Spinal cord (tissue), 10 donors: ENCODE results near the gene CLIP1. TPM values are rescaled to one million over a fixed set of nuclear protein-coding genes. Genes with fewer than 3 reads are reported as not detected.
"Not testable (repeated sequence)": the region's sequence is repeated elsewhere in the genome, so short reads cannot be mapped to it uniquely, and the experiment has no call there.

ENCODE experiments used
- DNase-seq, 6 donors: peaks; one replicate each; pipeline versions ENCODE4 v3.0.0 to v3.0.0-alpha.2; 2013 to 2015; ENCODE audit warnings: low spot score in 6 of 6, low read depth in 4 of 6
- H3K27ac ChIP-seq: one replicate; pipeline ENCODE4 v1.5.1; 2013; ENCODE audit warnings: low read depth, low read length, control low read depth
- H3K27me3 ChIP-seq: one replicate; pipeline ENCODE4 v1.6.1; 2013; ENCODE audit warnings: low read length; ENCODE audit not compliant: control insufficient read depth, insufficient read depth
- H3K36me3 ChIP-seq: one replicate; pipeline ENCODE4 v1.6.1; 2013; ENCODE audit warnings: low read length; ENCODE audit not compliant: control insufficient read depth, insufficient read depth
- H3K4me1 ChIP-seq: one replicate; pipeline ENCODE4 v1.6.1; 2013; ENCODE audit warnings: low read length; ENCODE audit not compliant: control insufficient read depth, insufficient read depth
- H3K4me3 ChIP-seq: one replicate; pipeline ENCODE4 v1.5.1; 2013; ENCODE audit warnings: low read depth, low read length, control low read depth
- H3K9me3 ChIP-seq: one replicate; pipeline ENCODE4 v1.6.1; 2013; ENCODE audit warnings: low read length; ENCODE audit not compliant: control insufficient read depth, insufficient read depth
- WGBS: methylation state at CpG from one replicate; pipeline ENCODE4 v1.1.5; 2013; ENCODE audit warnings: missing lambda C conversion rate; ENCODE audit not compliant: insufficient coverage; 5-methylcytosine and 5-hydroxymethylcytosine counted together
- polyA plus RNA-seq, 2 donors: library from polyadenylated mRNA; unstranded; fragments of 120-200 nt; gene quantifications; one replicate each; pipeline ENCODE4 v1.2.1, GENCODE V29; 2013; ENCODE audit not compliant: insufficient read length in 2 of 2
- total RNA-seq, 2 donors: library from RNA; depleted of rRNA in 1 of 2; stranded (reverse); fragments of 120-200 nt in 1 of 2; fragments of >200 nt in 1 of 2; gene quantifications; one replicate each; pipeline versions ENCODE4 v1.2.3 to v1.2.4, GENCODE V29; 2013 to 2014
- donor health status: healthy.

Gene CLIP1
- total and polyA plus RNA-seq, 4 donors: 52.1 to 53.6 (median 52.9) TPM

DNA sequence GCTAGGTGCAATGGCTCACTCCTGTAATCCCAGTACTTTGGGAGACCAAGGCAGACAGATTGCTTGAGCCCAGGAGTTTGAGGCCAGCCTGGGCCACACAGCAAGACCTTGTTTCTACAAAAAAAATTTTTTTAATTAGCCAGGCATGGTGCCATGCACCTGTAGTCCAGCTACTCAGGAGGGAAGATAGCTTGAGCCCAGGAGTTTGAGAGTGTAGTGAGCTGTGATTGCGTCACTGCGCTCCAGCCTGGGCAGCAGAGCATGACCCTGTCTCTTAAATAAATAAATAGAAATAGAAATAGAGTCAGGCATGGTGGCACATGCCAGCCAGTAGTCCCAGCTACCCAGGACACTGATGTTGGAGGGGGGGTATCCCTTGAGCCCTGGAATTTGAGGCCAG lies 36.7 kb upstream of the CLIP1 start:
- Histone ChIP-seq H3K27ac (no peak overlapping the region), H3K36me3 (no peaks in the 10 kb centered on the region), H3K4me3 (no peak overlapping the region), H3K9me3 (no peaks in the 10 kb centered on the region), H3K4me1 (no peaks in the 10 kb centered on the region), H3K27me3 (no peaks in the 10 kb centered on the region)
- WGBS: 60% methylated on average over 1 of the region's 2 CpGs
- no peak for DNase-seq

- H3K9me3 ChIP-seq: no peaks in the 10 kb centered on the region
- 99% methylated on average over 7 of the region's 17 CpGs for WGBS
- no peaks in the 10 kb centered on the region for H3K36me3 ChIP-seq
- H3K4me3 ChIP-seq: no peak overlapping the region
- no peak for DNase-seq
- no peaks in the 10 kb centered on the region for H3K4me1 ChIP-seq
- no peaks in the 10 kb centered on the region for H3K27me3 ChIP-seq
- H3K27ac ChIP-seq: no peak overlapping the region
Observed at GRCh38 chr12:122458105-122459035, 35.9 kb upstream of the CLIP1 start.

DNA sequence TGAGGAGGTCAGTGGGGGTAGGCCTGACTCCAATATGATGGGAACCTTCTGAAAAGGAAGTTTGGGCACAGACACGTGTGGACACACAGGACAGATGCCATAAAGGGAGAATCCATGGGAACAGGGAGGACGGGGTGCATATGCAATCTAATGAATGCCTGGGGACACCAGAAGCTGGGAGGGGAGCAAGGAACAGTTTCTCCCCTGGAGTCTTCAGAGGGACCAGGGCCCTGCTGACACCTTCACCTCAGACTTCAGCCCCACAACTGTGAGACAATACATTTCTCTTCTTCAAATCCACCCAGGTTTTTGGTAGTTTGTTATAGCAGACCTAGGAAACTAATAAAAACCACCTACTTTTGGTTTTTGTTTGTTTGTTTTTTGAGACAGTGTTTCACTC lies 35.2 kb upstream of the CLIP1 start:
- no peaks in the 10 kb centered on the region for H3K4me1 ChIP-seq
- no peaks in the 10 kb centered on the region for H3K9me3 ChIP-seq
- no peak for DNase-seq
- no peaks in the 10 kb centered on the region for H3K36me3 ChIP-seq
- no peaks in the 10 kb centered on the region for H3K27me3 ChIP-seq
- H3K4me3 ChIP-seq: no peak overlapping the region
- 33% methylated on average over 1 of the region's 2 CpGs for WGBS
- H3K27ac ChIP-seq: no peak overlapping the region

- Histone ChIP-seq H3K9me3 (no peaks in the 10 kb centered on the region), H3K27me3 (no peaks in the 10 kb centered on the region), H3K4me3 (no peak overlapping the region), H3K27ac (no peak overlapping the region), H3K36me3 (no peaks in the 10 kb centered on the region), H3K4me1 (no peaks in the 10 kb centered on the region)
- 46% methylated on average over 3 of the region's 6 CpGs for WGBS
- no peak for DNase-seq
Observed at GRCh38 chr12:122454739-122455138, 32.3 kb upstream of the CLIP1 start.

DNA sequence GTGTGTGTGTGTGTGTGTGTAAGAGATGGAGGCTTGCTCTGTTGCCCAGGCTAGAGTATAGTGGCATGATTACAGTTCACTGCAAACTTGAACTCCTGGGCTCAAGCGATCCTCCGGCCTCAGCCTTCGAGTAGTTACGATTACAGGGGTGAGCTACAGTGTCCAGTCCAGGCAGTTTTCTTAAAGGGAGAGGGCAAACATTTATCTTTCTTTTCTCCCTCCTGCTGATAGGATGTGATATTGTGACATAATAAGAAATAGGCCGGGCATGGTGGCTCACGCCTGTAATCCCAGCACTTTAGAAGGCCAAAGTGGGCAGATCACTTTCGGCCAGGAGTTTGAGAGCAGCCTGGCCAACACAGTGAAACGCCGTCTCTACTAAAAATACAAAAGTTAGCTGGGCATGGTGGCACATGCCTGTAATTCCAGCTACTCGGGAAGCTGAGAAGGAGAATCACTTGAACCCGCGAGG lies 31.8 kb upstream of the CLIP1 start:
- Histone ChIP-seq H3K27me3 (no peaks in the 10 kb centered on the region), H3K36me3 (no peaks in the 10 kb centered on the region), H3K4me1 (no peaks in the 10 kb centered on the region), H3K9me3 (no peaks in the 10 kb centered on the region), H3K4me3 (no peak overlapping the region), H3K27ac (no peak overlapping the region)
- WGBS: 88% methylated on average over 7 of the region's 12 CpGs
- no peak for DNase-seq

- 84% methylated on average over 7 of the region's 11 CpGs for WGBS
- H3K27me3 ChIP-seq: no peaks in the 10 kb centered on the region
- H3K9me3 ChIP-seq: no peaks in the 10 kb centered on the region
- no peak overlapping the region for H3K4me3 ChIP-seq
- no peaks in the 10 kb centered on the region for H3K4me1 ChIP-seq
- no peak overlapping the region for H3K27ac ChIP-seq
- DNase-seq: no peak
- no peaks in the 10 kb centered on the region for H3K36me3 ChIP-seq
Observed at GRCh38 chr12:122452701-122453285, 30.3 kb upstream of the CLIP1 start.

GRCh38 chr12:122449317-122449716 lies 26.8 kb upstream of the CLIP1 start:
- Histone ChIP-seq H3K4me3 (no peak overlapping the region), H3K4me1 (no peaks in the 10 kb centered on the region), H3K36me3 (no peaks in the 10 kb centered on the region), H3K9me3 (no peaks in the 10 kb centered on the region), H3K27me3 (no peaks in the 10 kb centered on the region), H3K27ac (no peak overlapping the region)
- DNase-seq: no peak
- WGBS: 100% methylated on average over 1 of the region's 2 CpGs

- not testable (repeated sequence) for H3K27ac ChIP-seq, H3K36me3 ChIP-seq, H3K4me3 ChIP-seq, DNase-seq, H3K27me3 ChIP-seq, H3K9me3 ChIP-seq, H3K4me1 ChIP-seq
- 100% methylated on average over 1 of the region's 3 CpGs for WGBS
Observed at GRCh38 chr12:122447825-122448224, 25.4 kb upstream of the CLIP1 start.

- 78% methylated on average over 5 of the region's 6 CpGs for WGBS
- not testable (repeated sequence) for H3K27me3 ChIP-seq, H3K4me3 ChIP-seq, H3K9me3 ChIP-seq, H3K36me3 ChIP-seq, H3K27ac ChIP-seq, H3K4me1 ChIP-seq, DNase-seq
Observed at GRCh38 chr12:122446390-122446789, 23.9 kb upstream of the CLIP1 start.

- H3K9me3 ChIP-seq, H3K4me3 ChIP-seq, H3K27me3 ChIP-seq, H3K36me3 ChIP-seq, H3K27ac ChIP-seq, H3K4me1 ChIP-seq, DNase-seq: not testable (repeated sequence)
- 83% methylated on average over 3 of the region's 5 CpGs for WGBS
Observed at GRCh38 chr12:122444071-122444470, 21.6 kb upstream of the CLIP1 start.
